ENCODE data around the gene HIVEP3. TPM values are rescaled to one million over a fixed set of nuclear protein-coding genes. Genes with fewer than 3 reads are reported as not detected.

Gene HIVEP3
- total and polyA plus RNA-seq, 2 of the 13 experiments (the other 11 are each of a cell fraction or from before 2014, with no cell fraction given), result 0.05 TPM; not detected in 1

DNA sequence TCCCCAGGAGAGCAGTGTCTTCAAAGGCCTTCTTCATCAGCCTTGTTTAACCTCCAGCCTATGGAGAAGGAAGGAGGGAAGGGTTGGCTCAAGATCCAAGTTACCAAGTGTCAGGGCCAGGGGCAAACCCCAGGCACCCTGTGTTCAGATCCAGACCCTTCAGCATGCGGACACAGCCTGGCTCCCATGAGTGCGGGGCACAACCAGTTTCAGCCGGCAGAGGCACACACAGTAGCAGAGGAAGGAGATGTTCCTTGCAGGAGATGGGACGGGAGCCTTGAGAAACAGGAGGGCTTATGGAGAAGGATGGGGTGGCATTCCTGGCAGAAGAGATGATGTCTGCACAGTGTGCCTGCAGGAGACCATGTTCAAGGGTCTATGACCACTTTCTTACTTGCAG lies 272.5 kb downstream of the HIVEP3 start:
- Histone ChIP-seq H3K4me2 (ENCODE audit: low read depth, low read length) (no peak overlapping the region), H3K27me3 (ENCODE audit: control insufficient read depth in 1 of 2, insufficient read depth in 2 of 2, low read length in 2 of 2) (no peaks in the 10 kb centered on the region; a peak in 1 of 5 replicates), H3K27ac (ENCODE audit: extremely low read length, insufficient read depth, low read length) (no peak overlapping the region), H4K20me1 (ENCODE audit: insufficient read depth, low read length) (no peaks in the 10 kb centered on the region), H3K9me3 (ENCODE audit: low read length) (no peaks in the 10 kb centered on the region), H3K79me2 (ENCODE audit: insufficient read depth, low read length) (no peaks in the 10 kb centered on the region), H3K9ac (ENCODE audit: insufficient read depth, low read depth, low read length) (no peak overlapping the region), H3K36me3 (replicated peaks in 1 of 2; ENCODE audit: control insufficient read depth in 1 of 2, insufficient read depth in 2 of 2, low read length in 2 of 2) (no peaks in the 10 kb centered on the region), H2AFZ (ENCODE audit: low read length) (no peak overlapping the region), H3K4me1 (ENCODE audit: insufficient read depth, low read length) (no peaks in the 10 kb centered on the region), H3K4me3 (replicated peaks in 1 of 3; ENCODE audit: insufficient read depth in 1 of 3, low read depth in 2 of 3, low read length in 3 of 3) (no peak overlapping the region)
- POLR2A ChIA-PET, result no interaction called here
- CTCF ChIA-PET (ENCODE audit: low intra/inter-chr PET ratio, low total read pairs), result no interaction called here
- in situ Hi-C loops (cut with HindIII; ENCODE audit: extremely low pct_ligation_motif_present, low pct_unique_long_range_greater_than_20kb), result no loop called here
- DNase-seq (ENCODE audit: low spot score), result no peak
- ATAC-seq, result no peak
- BruUV-seq (replicated peaks), result no TSS peak
- TF ChIP-seq ZSCAN20 (CRISPR knock-in tag; IDR thresholded peaks at IDR 0.05; ENCODE audit: borderline replicate concordance), result no peak
- TF ChIP-seq ZNF567 (CRISPR knock-in tag; IDR thresholded peaks at IDR 0.05; ENCODE audit: borderline replicate concordance), result no peak
- TF ChIP-seq ZNF260 (CRISPR knock-in tag; IDR thresholded peaks at IDR 0.05; ENCODE audit: borderline replicate concordance, low read depth), result no peak
- TF ChIP-seq, protein P1, sequence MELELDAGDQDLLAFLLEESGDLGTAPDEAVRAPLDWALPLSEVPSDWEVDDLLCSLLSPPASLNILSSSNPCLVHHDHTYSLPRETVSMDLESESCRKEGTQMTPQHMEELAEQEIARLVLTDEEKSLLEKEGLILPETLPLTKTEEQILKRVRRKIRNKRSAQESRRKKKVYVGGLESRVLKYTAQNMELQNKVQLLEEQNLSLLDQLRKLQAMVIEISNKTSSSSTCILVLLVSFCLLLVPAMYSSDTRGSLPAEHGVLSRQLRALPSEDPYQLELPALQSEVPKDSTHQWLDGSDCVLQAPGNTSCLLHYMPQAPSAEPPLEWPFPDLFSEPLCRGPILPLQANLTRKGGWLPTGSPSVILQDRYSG (CRISPR knock-in tag; IDR thresholded peaks at IDR 0.05), result no peak
- no peak for TF ChIP-seq KLF15 (CRISPR knock-in tag; IDR thresholded peaks at IDR 0.05; ENCODE audit: borderline replicate concordance)
- TF ChIP-seq, protein P2, sequence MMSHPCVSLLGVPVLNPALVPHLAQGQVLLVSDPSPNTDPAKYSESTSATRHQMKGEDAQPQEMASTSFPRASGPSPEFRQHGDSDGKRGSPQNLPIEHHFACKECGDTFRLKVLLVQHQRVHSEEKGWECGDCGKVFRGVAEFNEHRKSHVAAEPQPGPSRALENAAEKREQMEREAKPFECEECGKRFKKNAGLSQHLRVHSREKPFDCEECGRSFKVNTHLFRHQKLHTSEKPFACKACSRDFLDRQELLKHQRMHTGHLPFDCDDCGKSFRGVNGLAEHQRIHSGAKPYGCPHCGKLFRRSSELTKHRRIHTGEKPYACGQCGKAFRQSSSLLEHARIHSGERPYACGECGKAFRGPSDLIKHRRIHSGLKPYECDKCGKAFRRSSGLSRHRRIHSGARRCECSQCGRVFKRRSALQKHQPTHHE (CRISPR knock-in tag; IDR thresholded peaks at IDR 0.05; ENCODE audit: borderline replicate concordance), result no peak
- TF ChIP-seq, protein P3, sequence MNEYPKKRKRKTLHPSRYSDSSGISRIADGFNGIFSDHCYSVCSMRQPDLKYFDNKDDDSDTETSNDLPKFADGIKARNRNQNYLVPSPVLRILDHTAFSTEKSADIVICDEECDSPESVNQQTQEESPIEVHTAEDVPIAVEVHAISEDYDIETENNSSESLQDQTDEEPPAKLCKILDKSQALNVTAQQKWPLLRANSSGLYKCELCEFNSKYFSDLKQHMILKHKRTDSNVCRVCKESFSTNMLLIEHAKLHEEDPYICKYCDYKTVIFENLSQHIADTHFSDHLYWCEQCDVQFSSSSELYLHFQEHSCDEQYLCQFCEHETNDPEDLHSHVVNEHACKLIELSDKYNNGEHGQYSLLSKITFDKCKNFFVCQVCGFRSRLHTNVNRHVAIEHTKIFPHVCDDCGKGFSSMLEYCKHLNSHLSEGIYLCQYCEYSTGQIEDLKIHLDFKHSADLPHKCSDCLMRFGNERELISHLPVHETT (CRISPR knock-in tag; conservative IDR thresholded peaks at IDR 0.05), result no peak
- TF ChIP-seq DR1 (CRISPR knock-in tag; IDR thresholded peaks at IDR 0.05), result no peak
- no peak for FAIRE-seq
- intact Hi-C loops (cut with micrococcal nuclease; ENCODE audit: unreplicated experiment), result no loop called here
- 11% methylated on average over 4 of the region's 4 CpGs for WGBS (ENCODE audit: low lambda C conversion rate)

All from HepG2 (cell line).